Gastrocnemius medialis (tissue), 4 donors: ENCODE results near the gene C1orf116. TPM values are rescaled to one million over a fixed set of nuclear protein-coding genes. Genes with fewer than 3 reads are reported as not detected.

ENCODE experiments used
- ATAC-seq, 2 donors: fragments of 150-250 bp; one replicate each; pipeline ENCODE4 v1.9.1; 2016
- DNase-seq, 2 donors: peaks; one replicate each; pipeline ENCODE4 v3.0.0-alpha.2; 2019
- H3K27ac ChIP-seq, 4 donors: fragments of 200-600 bp; sonication (generic); 1 replicate in 1 of 4; 2 replicates in 3 of 4; pipeline ENCODE4 v1.5.1; 2016 to 2018; ENCODE audit warnings: mild to moderate bottlenecking in 2 of 4, moderate library complexity in 1 of 4
- H3K27me3 ChIP-seq, 3 donors: fragments of 200-600 bp; sonication (generic) in 2 of 3; 1 replicate in 1 of 3; 2 replicates in 2 of 3; pipeline versions ENCODE4 v1.5.1 to v1.6.0; 2016 to 2019; ENCODE audit warnings: mild to moderate bottlenecking in 1 of 3, moderate library complexity in 1 of 3
- H3K36me3 ChIP-seq, 2 donors: fragments of 200-600 bp; sonication (generic) in 1 of 2; one replicate each; pipeline ENCODE4 v1.5.1; 2017 to 2018
- H3K4me1 ChIP-seq, 2 donors: fragments of 200-600 bp; sonication (generic) in 1 of 2; one replicate each; pipeline ENCODE4 v1.5.1; 2016 to 2017; ENCODE audit warnings: mild to moderate bottlenecking in 2 of 2
- H3K4me3 ChIP-seq, 4 donors: fragments of 200-600 bp; sonication (generic) in 3 of 4; 1 replicate in 1 of 4; 2 replicates in 3 of 4; pipeline ENCODE4 v1.5.1; 2016 to 2019; ENCODE audit warnings: mild to moderate bottlenecking in 2 of 4
- H3K9me3 ChIP-seq, 3 donors: fragments of 200-600 bp; sonication (generic) in 2 of 3; 1 replicate in 1 of 3; 2 replicates in 2 of 3; pipeline ENCODE4 v1.5.1; 2016 to 2019
- CTCF ChIP-seq, 5 experiments: fragments of 450-650 bp in 3 of 5; fragments of 200-600 bp in 2 of 5; sonication (generic) in 2 of 5; IDR thresholded peaks in 4 of 5; conservative IDR thresholded peaks in 1 of 5; 1 replicate in 4 of 5; 2 replicates in 1 of 5; pipeline ENCODE4 v1.5.1; 2016 to 2019; ENCODE audit warnings: antibody characterized with exemption in 5 of 5, mild to moderate bottlenecking in 3 of 5, moderate library complexity in 3 of 5
- POLR2A ChIP-seq, 2 donors: fragments of 450-650 bp; IDR thresholded peaks; one replicate each; pipeline ENCODE4 v1.6.1; 2017; ENCODE audit warnings: antibody characterized with exemption in 2 of 2, mild to moderate bottlenecking in 2 of 2, moderate library complexity in 2 of 2
- in situ Hi-C, 4 donors: fragments of 200-750 bp; cut with MboI; loops; one replicate each; pipeline versions ENCODE4 v1.15.0 to v1.8.0; 2017; ENCODE audit warnings: low sequenced_read_pairs in 4 of 4
- intact Hi-C: fragments of 100-400 bp; cut with DNase I; formaldehyde crosslinking; loops from one replicate; pipeline ENCODE4 v1.15.1; 2023; ENCODE audit warnings: low total_unique reads
- total RNA-seq, 4 donors: library from RNA; depleted of rRNA; stranded (reverse); fragments of >200 nt; gene quantifications; one replicate each; pipeline versions ENCODE4 v1.1.0 to v1.2.3, GENCODE V29; 2016

C1orf116 gene
- total RNA-seq, 4 donors from 2014 or later: 0.46 to 1.1 (median 0.65) TPM

- H3K27me3 ChIP-seq: no peaks in the 10 kb centered on the region
- peaks cover 0 to 8% of the 10 kb centered on the region in 2 donors for H3K4me1 ChIP-seq
- in situ Hi-C loops: loop anchor here in 3 of 4 donors (10.0 to 25.0 kb wide), 3 partner anchors 335 to 717 kb away; partner anchors contain the start of gene DYRK3 (in 1 of the 3)
- peaks cover 0 to 79% of the 10 kb centered on the region in 2 donors for H3K36me3 ChIP-seq
- ATAC-seq (peak in 1 of 2 donors; percentile 14), DNase-seq (peak in 1 of 2 donors; percentile 25)
- no peaks in the 10 kb centered on the region for H3K9me3 ChIP-seq
- intact Hi-C loops: no loop called here
- no peak overlapping the region for H3K4me3 ChIP-seq
- TF ChIP-seq POLR2A (IDR thresholded peaks at IDR 0.05) (no peak), CTCF (IDR thresholded peaks at IDR 0.05 in 4 of 5, conservative IDR thresholded peaks at IDR 0.05 in 1 of 5) (no peak)
- peak overlapping the region; percentile 57 to 88 (median 68) for H3K27ac ChIP-seq
These were observed 37.4 kb upstream of the C1orf116 start for GRCh38 chr1:207069858-207070506.

GRCh38 chr1:207069061-207069460 lies 36.5 kb upstream of the C1orf116 start:
- no peak for ATAC-seq
- H3K4me3 ChIP-seq: no peak overlapping the region
- TF ChIP-seq POLR2A (IDR thresholded peaks at IDR 0.05) (no peak), CTCF (IDR thresholded peaks at IDR 0.05 in 4 of 5, conservative IDR thresholded peaks at IDR 0.05 in 1 of 5) (no peak)
- peak overlapping the region; percentile 57 to 88 (median 68) for H3K27ac ChIP-seq
- in situ Hi-C loops (loop anchor here in 2 of 4 donors (25.0 kb wide), 2 partner anchors 432 to 718 kb away; partner anchors contain the start of gene DYRK3 (in 1 of the 2)), intact Hi-C loops (no loop called here)
- H3K36me3 ChIP-seq: peaks cover 0 to 79% of the 10 kb centered on the region in 2 donors
- H3K27me3 ChIP-seq: no peaks in the 10 kb centered on the region
- H3K4me1 ChIP-seq: peaks cover 0 to 13% of the 10 kb centered on the region in 2 donors
- no peaks in the 10 kb centered on the region for H3K9me3 ChIP-seq
- no peak for DNase-seq

GRCh38 chr1:207067665-207068064 lies 35.1 kb upstream of the C1orf116 start:
- DNase-seq (no peak), ATAC-seq (no peak)
- H3K4me1 ChIP-seq: peaks cover 0 to 15% of the 10 kb centered on the region in 2 donors
- in situ Hi-C loops (loop anchor here in 2 of 4 donors (25.0 kb wide), 2 partner anchors 430 to 720 kb away; partner anchors contain the start of gene DYRK3 (in 1 of the 2)), intact Hi-C loops (no loop called here)
- no peaks in the 10 kb centered on the region for H3K9me3 ChIP-seq
- H3K27me3 ChIP-seq: no peaks in the 10 kb centered on the region
- peak overlapping the region; percentile 36 to 88 (median 68) for H3K27ac ChIP-seq
- H3K4me3 ChIP-seq: no peak overlapping the region
- no peak for TF ChIP-seq CTCF (IDR thresholded peaks at IDR 0.05 in 4 of 5, conservative IDR thresholded peaks at IDR 0.05 in 1 of 5)
- no peak for TF ChIP-seq POLR2A (IDR thresholded peaks at IDR 0.05)
- peaks cover 0 to 77% of the 10 kb centered on the region in 2 donors for H3K36me3 ChIP-seq

GRCh38 chr1:207067185-207067584 lies 34.6 kb upstream of the C1orf116 start:
- H3K27ac ChIP-seq: peak overlapping the region; percentile 36 to 88 (median 68)
- DNase-seq (no peak), ATAC-seq (no peak)
- no peak for TF ChIP-seq POLR2A (IDR thresholded peaks at IDR 0.05)
- TF ChIP-seq CTCF (IDR thresholded peaks at IDR 0.05 in 4 of 5, conservative IDR thresholded peaks at IDR 0.05 in 1 of 5): no peak
- peaks cover 0 to 15% of the 10 kb centered on the region in 2 donors for H3K4me1 ChIP-seq
- in situ Hi-C loops (loop anchor here in 2 of 4 donors (25.0 kb wide), 2 partner anchors 430 to 720 kb away; partner anchors contain the start of gene DYRK3 (in 1 of the 2)), intact Hi-C loops (no loop called here)
- H3K9me3 ChIP-seq: no peaks in the 10 kb centered on the region
- no peak overlapping the region for H3K4me3 ChIP-seq
- H3K36me3 ChIP-seq: peaks cover 0 to 77% of the 10 kb centered on the region in 2 donors
- no peaks in the 10 kb centered on the region for H3K27me3 ChIP-seq
